Tibial nerve (tissue), 4 donors: Measurements from ENCODE around the gene MICB.
"Not testable (repeated sequence)": the region's sequence is repeated elsewhere in the genome, so short reads cannot be mapped to it uniquely, and the experiment has no call there.

Source experiments
- EP300 ChIP-seq, 2 donors: sonication (generic); formaldehyde crosslinking; IDR thresholded peaks; one replicate each; pipeline ENCODE4 v1.6.1; 2017; ENCODE audit warnings: antibody characterized with exemption in 2 of 2, mild to moderate bottlenecking in 1 of 2
- POLR2A ChIP-seq, 2 donors: fragments of 450-650 bp; IDR thresholded peaks; one replicate each; pipeline ENCODE4 v1.6.1; 2017; ENCODE audit warnings: antibody characterized with exemption in 2 of 2, mild to moderate bottlenecking in 2 of 2, moderate library complexity in 2 of 2
- TF ChIP-seq, protein P1 (sequence below), 5 experiments: fragments of 200-600 bp in 3 of 5; fragments of 450-650 bp in 2 of 5; sonication (generic) in 3 of 5; IDR thresholded peaks; one replicate each; pipeline ENCODE4 v1.5.1; 2016 to 2019; ENCODE audit warnings: antibody characterized with exemption in 5 of 5, mild to moderate bottlenecking in 3 of 5, moderate library complexity in 2 of 5

DNA sequence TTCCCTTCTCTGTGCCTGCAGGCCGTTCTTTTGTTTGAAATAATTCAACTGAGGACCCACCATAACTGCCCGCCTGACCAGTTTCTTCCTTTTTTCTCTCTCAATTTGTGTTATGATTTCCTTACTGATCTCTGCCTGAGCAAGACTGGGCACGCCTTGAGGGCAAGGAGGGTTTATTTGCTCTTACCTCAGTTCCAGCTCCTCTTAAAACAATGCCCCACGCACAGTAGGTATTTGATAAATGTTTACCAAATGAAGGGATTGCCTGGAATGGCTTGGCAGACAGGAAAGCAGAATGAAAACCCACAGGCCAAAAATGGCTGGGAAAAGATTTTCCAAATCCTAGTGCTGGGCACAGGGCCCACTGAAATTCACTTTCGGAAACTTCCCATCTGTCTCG, 10.3 kb upstream of the MICB start:
- TF ChIP-seq EP300, POLR2A (IDR thresholded peaks at IDR 0.05): not testable (repeated sequence)
- TF ChIP-seq, protein P1, sequence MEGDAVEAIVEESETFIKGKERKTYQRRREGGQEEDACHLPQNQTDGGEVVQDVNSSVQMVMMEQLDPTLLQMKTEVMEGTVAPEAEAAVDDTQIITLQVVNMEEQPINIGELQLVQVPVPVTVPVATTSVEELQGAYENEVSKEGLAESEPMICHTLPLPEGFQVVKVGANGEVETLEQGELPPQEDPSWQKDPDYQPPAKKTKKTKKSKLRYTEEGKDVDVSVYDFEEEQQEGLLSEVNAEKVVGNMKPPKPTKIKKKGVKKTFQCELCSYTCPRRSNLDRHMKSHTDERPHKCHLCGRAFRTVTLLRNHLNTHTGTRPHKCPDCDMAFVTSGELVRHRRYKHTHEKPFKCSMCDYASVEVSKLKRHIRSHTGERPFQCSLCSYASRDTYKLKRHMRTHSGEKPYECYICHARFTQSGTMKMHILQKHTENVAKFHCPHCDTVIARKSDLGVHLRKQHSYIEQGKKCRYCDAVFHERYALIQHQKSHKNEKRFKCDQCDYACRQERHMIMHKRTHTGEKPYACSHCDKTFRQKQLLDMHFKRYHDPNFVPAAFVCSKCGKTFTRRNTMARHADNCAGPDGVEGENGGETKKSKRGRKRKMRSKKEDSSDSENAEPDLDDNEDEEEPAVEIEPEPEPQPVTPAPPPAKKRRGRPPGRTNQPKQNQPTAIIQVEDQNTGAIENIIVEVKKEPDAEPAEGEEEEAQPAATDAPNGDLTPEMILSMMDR (IDR thresholded peaks at IDR 0.05): not testable (repeated sequence)
